Measurements from ENCODE around the gene NUCB1.

DNA sequence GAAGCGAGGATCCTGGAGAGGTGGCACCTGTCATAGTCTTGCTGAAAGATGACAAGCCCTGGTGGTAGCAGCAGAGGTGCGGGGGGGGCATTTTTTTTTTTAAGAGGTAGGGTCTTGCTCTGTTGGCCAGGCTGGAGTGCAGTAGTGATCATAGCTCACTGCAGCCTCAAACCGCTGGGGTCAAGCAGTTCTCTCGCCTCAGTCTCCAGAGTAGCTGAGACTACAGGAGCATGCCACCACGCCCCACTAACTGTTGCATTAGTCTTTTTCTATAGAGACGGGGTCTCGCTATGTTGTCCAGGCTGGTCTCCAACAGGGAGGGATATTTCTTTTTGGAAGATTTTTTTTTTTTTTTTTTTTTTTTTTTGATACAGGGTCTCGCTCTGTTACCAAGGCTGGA is 57.9 kb downstream of the NUCB1 start:
- TF ChIP-seq CTCF (IDR thresholded peaks at IDR 0.05) (no peak), POLR2A (IDR thresholded peaks at IDR 0.05) (no peak)
